Measurements from ENCODE around the gene ENO4.

ENO4 gene

DNA sequence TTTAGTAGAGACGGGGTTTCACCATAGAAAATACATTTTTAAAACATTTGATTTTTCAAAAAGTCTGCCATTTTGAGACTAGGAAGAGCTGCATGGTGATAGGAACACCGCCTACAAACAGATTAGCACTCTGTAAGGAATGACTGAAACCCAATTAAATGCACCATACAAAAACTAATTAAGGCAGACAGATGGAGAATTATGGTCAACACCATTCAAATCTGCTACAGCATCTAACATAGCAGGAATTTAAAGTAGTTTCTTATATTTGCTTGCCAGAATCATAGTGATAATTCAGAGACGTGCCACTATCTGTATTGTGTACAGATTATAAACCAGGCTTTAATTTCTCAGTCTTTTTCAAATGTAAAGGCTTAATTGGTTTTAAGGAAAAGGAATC lies 68.2 kb downstream of the ENO4 start:
- DNase-seq, result no peak

DNA sequence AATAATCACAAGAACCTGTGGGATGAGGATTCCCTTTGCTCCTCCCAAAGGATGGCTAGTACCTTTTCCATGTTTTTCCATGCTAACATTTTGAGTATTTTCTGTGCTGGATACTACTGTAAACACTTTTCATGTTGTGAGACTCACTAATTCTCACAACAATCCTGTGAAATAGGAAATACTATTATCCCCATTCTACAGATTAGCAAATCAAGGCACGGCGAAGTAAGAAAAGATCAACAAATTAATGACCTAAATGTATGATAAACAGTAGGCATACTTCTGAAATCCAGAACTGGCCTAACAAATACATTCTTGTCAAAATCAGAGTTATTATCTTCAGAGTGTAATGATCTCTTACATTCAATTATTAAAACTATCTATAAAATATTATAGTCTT lies 69.3 kb downstream of the ENO4 start:
- no peak for DNase-seq

DNA sequence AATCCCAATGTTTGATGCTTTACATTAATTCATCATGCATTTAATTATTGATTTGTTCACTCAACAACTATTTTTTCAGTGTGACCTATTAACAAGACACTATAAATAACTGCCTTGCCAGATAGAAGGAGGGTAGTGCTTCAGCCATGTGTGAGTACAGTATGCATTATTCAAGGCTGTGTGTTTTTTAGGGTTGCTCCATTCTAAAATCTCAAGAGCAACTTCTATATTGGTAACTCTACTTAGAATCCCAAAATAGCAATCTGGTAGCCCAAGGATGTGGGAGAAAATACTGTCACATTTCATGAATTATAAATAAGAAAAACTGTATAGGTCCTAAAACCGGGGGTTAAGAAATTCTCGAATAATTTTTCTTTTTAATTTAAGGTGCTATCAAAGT lies 69.9 kb downstream of the ENO4 start:
- DNase-seq, result no peak

DNA sequence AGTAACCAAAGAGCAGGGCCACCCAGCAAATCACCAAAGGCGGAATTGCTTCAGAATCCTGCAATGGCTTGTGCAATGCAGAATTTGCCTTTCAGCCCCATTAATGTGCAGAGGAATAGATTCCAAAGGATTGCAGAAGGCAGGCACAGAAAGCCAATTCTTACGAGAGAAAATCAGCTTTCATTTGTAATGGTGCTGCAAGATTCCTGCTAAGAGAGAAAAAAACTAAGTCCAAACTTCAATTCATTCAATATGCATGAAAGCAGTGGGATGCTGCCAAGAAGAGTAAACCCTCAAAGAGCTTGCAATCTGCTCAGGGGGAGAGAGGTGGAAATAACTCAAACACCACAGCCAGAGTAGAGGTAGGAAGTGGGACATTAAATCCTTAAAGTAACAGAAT lies 70.4 kb downstream of the ENO4 start:
- no peak for DNase-seq

DNA sequence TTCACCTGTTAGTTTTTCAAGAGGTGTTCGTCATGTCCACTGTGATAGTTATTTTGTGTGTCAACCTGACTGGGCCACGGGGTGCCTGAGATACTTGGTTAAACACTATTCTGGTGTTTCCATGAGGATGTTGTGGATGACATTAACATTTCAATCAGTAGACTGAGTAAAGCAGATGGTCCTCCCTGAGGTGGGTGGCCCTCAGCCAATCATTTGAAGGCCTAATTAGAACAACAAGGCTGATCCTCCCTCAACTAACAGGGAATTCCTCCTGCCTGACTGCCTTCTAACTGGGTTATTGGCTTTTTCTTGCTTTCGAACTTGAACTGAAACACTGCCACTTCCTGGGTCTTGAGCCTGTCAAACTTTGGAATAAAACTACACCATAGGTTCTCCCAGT lies 75.8 kb downstream of the ENO4 start:
- DNase-seq, result no peak

DNA sequence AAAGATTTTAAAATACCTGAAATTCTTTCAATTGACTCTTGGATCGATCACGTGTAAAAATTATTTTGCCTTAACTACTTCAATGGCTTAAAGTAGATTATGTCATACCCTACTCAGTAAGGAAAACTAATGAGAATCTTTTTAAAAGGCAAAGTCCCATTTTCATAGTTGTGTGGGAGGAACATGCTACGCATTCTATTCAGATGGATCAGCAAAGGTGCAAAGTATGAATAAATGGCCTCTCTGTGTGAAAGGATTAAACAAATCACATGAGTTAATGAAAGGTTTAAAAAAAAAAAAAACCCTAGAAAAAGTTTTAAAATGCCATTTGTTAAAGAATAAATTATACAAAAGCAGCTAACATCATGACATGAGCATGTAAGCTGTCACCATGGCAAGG lies 77.1 kb downstream of the ENO4 start:
- DNase-seq, result no peak

DNA sequence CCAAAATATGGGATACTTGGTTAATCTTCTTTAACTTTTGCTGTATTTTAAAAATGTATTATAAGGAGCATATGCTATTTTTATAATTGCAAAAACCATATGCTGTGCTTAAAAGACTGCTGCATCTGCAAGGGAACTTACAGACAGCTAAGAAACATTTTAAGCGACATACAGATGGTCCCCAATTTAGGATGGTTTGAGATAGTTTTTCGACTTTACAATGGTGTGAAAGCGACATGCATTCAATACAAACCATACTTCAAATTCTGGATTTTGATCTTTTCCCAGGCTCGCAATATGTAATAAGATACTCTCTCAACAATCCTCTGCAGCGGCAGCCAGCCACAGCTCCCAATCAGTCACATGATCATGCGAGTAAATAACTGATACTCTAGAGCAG lies 82.5 kb downstream of the ENO4 start:
- no peak for DNase-seq

Measured in suppressor macrophage (primary cell).